ENCODE data around the gene MYB. TPM values are rescaled to one million over a fixed set of nuclear protein-coding genes. Genes with fewer than 3 reads are reported as not detected.

The MYB gene
- total and polyA plus RNA-seq, 2 of the 8 experiments (the other 6 are each of a cell fraction or from before 2014, with no cell fraction given) = 4.0 to 7.6 TPM

DNA sequence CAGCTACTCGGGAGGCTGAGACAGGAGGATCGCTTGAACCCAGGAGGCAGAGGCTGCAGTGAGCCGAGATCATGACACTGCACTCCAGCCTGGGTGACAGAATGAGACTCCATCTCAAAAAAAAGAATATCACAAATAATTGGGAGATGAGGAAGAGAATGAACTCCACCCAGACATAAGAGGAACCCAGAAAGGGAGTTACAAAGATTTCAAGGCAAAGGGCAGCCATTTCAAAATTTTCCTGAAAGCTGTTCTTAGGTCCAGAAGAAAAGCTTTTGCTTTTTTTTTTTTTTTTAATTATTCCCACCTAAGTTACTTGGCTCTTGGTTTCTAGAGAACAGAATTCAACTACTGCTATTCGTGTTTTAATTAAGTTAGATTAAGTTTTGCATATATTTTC lies 23.8 kb downstream of the MYB start:
- H3K79me2 ChIP-seq (ENCODE audit: control insufficient read depth in 1 of 2, insufficient read depth in 2 of 2, low read length in 2 of 2) = no peaks in the 10 kb centered on the region
- peaks cover 0 to 2% (median 0%) of the 10 kb centered on the region in 4 experiments; a peak in 1 of 7 replicates for H3K4me1 ChIP-seq (replicated peaks in 1 of 4; ENCODE audit: control insufficient read depth in 3 of 4, insufficient read depth in 4 of 4, low read length in 3 of 4)
- DNase-seq (ENCODE audit: low read depth in 1 of 2, low spot score in 2 of 2) (no peak), FAIRE-seq (no peak)
- H2BK5ac ChIP-seq (ENCODE audit: low read depth, low read length) = no peak overlapping the region
- no peak overlapping the region for H3K9ac ChIP-seq (replicated peaks in 1 of 4; ENCODE audit: extremely low read depth in 1 of 4, low read depth in 3 of 4, low read length in 3 of 4)
- H3K27ac ChIP-seq (ENCODE audit: low read depth, low read length) = no peak overlapping the region
- no peaks in the 10 kb centered on the region for H3K23me2 ChIP-seq (ENCODE audit: low read depth, low read length)
- H3K4me2 ChIP-seq (ENCODE audit: insufficient read depth in 1 of 2, low read depth in 2 of 2, low read length in 2 of 2) = no peak overlapping the region
- H3K9me3 ChIP-seq (ENCODE audit: insufficient read depth in 2 of 2, low read depth in 1 of 2, low read length in 1 of 2) = peaks cover 0 to 5% of the 10 kb centered on the region in 2 experiments; a peak in 1 of 4 replicates
- H2BK12ac ChIP-seq (ENCODE audit: low read depth, low read length) = no peak overlapping the region
- no peak overlapping the region for H4K91ac ChIP-seq (replicated peaks; ENCODE audit: insufficient read length, low read length)
- H4K8ac ChIP-seq (ENCODE audit: extremely low read depth, insufficient read depth, low read length) = no peak overlapping the region
- CTCF ChIA-PET (ENCODE audit: partially characterized antibody) = no interaction called here
- no peak overlapping the region for H2AFZ ChIP-seq (ENCODE audit: low read length)
- POLR2A ChIA-PET (ENCODE audit: partially characterized antibody) = interaction anchor here (0.6 kb wide), 1 partner anchor 30 kb away, joined by 3 read pairs; no protein-coding TSS in a partner anchor
- no peaks in the 10 kb centered on the region for H4K20me1 ChIP-seq (replicated peaks in 1 of 2; ENCODE audit: control insufficient read depth in 1 of 2, insufficient read depth in 2 of 2, low read length in 2 of 2)
- H3K4me3 ChIP-seq (ENCODE audit: extremely low read depth in 1 of 4, insufficient read depth in 2 of 4, low read depth in 3 of 4, low read length in 4 of 4) = no peak overlapping the region
- no peaks in the 10 kb centered on the region for H3K79me1 ChIP-seq (ENCODE audit: low read depth, low read length)
- no peak overlapping the region for H2BK15ac ChIP-seq (ENCODE audit: low read length)
- H3K18ac ChIP-seq (ENCODE audit: extremely low read depth, low read length) = no peak overlapping the region
- H4K5ac ChIP-seq (ENCODE audit: insufficient read length, low read depth, low read length) = no peak overlapping the region
- no peak overlapping the region for H3K4ac ChIP-seq (replicated peaks; ENCODE audit: insufficient read length, low read depth, low read length)
- WGBS, 2 experiments (ENCODE audit: extremely low coverage in 1 of 2, insufficient coverage in 1 of 2, insufficient read length in 1 of 2, insufficient replicate concordance in 2 of 2, low coverage in 1 of 2, low lambda C conversion rate in 2 of 2, missing lambda C conversion rate in 1 of 2) = 90% methylated on average over 4 of the region's 4 CpGs; no CpG with 5 or more reads in 1 of the 2 experiments
- H2AK5ac ChIP-seq (ENCODE audit: low read depth, low read length) = no peak overlapping the region
- H3K14ac ChIP-seq (ENCODE audit: insufficient read length) = no peak overlapping the region
- H2BK120ac ChIP-seq (replicated peaks; ENCODE audit: low read depth, low read length) = no peak overlapping the region
- peaks cover 0 to 72% (median 15%) of the 10 kb centered on the region in 4 experiments; a peak in 5 of 8 replicates for H3K36me3 ChIP-seq (ENCODE audit: control insufficient read depth in 2 of 4, insufficient read depth in 4 of 4, low read length in 3 of 4)
- no peak overlapping the region for H3K23ac ChIP-seq (ENCODE audit: insufficient read length)
- H2BK20ac ChIP-seq (ENCODE audit: low read length) = no peak overlapping the region
- H3K56ac ChIP-seq (replicated peaks; ENCODE audit: insufficient read length, low read depth, low read length) = no peak overlapping the region
- H3K27me3 ChIP-seq (replicated peaks in 1 of 4; ENCODE audit: control insufficient read depth in 3 of 4, extremely low read depth in 1 of 4, insufficient read depth in 3 of 4, low read length in 3 of 4) = no peaks in the 10 kb centered on the region
- TF ChIP-seq ZNF274 (IDR thresholded peaks at IDR 0.05; ENCODE audit: borderline replicate concordance, extremely low read depth, low read length) = no peak
- TF ChIP-seq SIX5 (IDR thresholded peaks at IDR 0.05; ENCODE audit: low read depth, low read length) = no peak
- no peak for TF ChIP-seq HDAC6 (IDR thresholded peaks at IDR 0.05; ENCODE audit: low read depth, low read length)
- TF ChIP-seq RNF2 (IDR thresholded peaks at IDR 0.05; ENCODE audit: borderline replicate concordance, low read depth, low read length, missing control alignments, poor library complexity, severe bottlenecking) = no peak
- TF ChIP-seq BACH1 (IDR thresholded peaks at IDR 0.05; ENCODE audit: low read length) = no peak
- no peak for TF ChIP-seq RFX5 (IDR thresholded peaks at IDR 0.05; ENCODE audit: borderline replicate concordance, low read depth, low read length)
- no peak for TF ChIP-seq TAF7 (optimal IDR thresholded peaks at IDR 0.05; ENCODE audit: borderline replicate concordance, low read depth, low read length)
- no peak for TF ChIP-seq SIRT6 (IDR thresholded peaks at IDR 0.05; ENCODE audit: low read length)
- TF ChIP-seq RBBP5 (IDR thresholded peaks at IDR 0.05; ENCODE audit: borderline replicate concordance, low read depth, low read length) = no peak
- TF ChIP-seq, protein P1, sequence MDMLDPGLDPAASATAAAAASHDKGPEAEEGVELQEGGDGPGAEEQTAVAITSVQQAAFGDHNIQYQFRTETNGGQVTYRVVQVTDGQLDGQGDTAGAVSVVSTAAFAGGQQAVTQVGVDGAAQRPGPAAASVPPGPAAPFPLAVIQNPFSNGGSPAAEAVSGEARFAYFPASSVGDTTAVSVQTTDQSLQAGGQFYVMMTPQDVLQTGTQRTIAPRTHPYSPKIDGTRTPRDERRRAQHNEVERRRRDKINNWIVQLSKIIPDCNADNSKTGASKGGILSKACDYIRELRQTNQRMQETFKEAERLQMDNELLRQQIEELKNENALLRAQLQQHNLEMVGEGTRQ (IDR thresholded peaks at IDR 0.05; ENCODE audit: low read length) = no peak
- TF ChIP-seq, protein P2, sequence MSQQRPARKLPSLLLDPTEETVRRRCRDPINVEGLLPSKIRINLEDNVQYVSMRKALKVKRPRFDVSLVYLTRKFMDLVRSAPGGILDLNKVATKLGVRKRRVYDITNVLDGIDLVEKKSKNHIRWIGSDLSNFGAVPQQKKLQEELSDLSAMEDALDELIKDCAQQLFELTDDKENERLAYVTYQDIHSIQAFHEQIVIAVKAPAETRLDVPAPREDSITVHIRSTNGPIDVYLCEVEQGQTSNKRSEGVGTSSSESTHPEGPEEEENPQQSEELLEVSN (IDR thresholded peaks at IDR 0.05) = no peak
- no peak for TF ChIP-seq TAF1 (IDR thresholded peaks at IDR 0.05; ENCODE audit: low read depth, low read length)

All from H1 (cell line).